Stimulated activated CD4-positive, alpha-beta T cell treated with anti-CD3 and anti-CD28 coated beads, Interleukin-15, amount 100 ng/mL, for 24 hours (primary cell): ENCODE measurements around the gene COPA.

Experiments
- DNase-seq: peaks from one replicate; pipeline ENCODE4 v3.0.0-alpha.2; 2020

The COPA gene

DNA sequence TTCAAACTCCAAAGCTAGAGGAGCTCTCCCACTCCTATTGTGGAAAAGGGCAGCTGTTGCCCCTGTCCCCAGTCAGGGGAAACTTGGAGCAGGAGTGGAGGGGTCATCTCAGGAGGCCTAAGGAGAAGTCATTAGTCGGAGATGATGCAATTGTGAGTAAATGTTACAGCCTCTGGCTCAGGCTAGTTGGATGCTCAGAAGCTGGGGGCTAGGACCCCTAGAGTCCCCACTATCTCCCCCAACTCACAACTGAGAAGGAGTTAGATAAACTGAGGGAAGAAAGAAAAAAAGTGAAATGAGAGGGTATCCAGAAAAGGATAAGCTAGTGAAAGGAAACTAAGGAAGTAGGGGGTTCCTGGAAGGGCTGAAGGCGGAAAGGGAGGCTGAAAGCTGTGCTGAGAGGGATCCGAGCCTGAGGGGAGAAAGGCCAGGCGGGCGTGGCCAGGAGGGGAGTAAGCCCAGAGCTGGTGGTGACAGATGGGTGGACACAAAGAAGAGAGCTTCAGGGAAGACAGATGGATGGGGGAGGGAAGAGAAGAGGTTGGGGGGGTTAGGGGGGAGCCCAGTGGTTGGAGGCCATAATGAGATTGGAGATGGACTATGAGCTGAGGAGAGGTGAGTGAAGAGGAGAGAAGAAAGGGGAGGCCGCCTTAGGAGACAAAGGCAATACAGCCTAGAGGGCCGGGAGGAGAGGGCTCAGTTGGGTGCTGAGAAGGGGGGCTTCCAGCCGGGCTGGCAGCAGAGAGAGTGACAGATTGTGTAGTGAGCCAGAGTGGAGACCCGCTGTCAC, 19.3 kb upstream of the COPA start:
- DNase-seq, result no peak

DNA sequence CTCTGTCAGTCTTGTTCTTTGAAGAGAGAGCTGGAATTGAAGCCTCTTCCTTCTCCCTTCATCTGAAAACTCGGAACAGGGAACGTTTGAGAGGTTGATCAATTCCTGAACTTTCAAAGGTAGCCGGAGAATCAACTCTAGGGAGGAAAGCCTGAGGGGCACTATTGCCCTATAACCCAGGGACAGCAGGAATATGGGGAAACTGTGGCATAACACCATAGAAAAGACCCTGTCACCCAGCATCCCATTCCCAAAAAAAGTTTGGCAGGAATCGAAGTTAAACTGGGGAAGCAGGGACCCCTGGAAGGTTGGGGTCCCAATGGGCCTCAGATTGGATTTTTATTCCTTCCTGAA, 18.7 kb upstream of the COPA start:
- no peak for DNase-seq

DNA sequence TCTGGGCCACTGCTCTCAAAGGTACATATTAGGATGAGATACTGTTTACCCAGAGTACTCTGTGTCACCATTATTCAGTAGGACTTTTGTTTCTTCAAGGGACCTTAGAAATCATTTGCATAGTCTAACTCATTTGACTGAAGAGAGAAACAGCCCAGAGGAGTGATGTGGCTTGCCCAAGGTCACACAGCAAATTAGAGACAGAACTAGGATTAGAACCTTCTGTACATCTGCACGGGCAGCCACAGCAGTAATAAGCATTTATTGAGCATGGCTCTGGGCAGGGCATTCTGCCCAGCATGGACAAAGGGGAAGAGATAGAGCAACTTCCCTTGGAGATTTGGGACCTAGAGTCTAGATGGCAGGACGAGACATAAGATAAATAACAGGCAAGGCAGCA, 18.1 kb upstream of the COPA start:
- no peak for DNase-seq

DNA sequence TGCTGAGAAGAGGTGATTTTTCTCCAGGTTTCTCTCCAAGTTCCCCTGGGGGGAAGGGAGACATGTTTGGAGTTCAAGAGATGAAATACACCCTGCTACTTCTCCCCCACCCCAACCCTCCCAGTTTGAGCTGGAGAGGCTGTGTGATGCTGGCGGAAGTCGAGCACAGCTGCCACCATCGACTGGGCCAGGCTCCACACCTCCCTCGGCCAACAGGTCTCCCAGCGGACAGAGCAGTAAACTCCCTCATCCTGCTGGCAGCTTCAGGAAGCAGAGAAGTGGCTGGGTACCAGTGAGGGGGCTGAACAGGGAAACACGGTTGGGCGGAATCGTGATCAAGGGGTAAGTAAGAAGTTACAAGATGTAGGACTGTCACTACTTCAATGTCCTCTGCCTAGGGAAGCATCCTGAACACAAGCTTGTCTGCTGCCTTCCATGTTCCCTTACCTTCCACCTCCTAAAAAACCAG, 17.2 kb upstream of the COPA start:
- DNase-seq, result no peak

DNA sequence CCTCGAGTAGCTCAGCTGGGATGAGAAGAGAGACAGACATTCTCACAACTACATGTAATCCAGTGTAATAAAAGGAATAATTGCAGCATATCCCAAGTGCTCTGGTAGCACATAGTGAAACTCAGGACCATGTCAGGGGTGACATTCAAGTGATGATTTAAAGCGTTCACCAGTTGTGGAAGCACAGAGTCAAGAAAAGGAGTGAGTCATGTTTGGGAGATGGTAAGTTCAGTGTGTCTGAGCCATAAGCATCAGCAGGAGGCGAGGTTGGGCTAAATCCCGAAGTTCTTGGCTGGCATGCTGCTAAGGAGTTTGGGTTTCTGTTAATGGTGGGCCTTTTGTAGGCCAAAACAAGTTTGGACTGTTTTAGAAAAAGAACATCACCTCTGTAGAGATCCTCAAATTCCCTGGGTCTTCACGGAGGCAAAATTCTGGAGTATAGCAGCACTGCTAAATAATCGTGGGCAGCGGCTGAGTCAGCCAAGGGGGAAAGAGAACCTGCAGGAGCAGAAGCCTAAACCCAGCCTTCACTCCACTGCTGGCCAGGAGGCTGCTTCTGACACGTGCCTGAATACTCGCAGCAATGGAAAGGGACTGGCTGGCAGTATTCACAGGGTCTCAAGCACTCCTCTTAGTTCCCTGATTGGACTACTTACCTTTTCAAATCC, 16.6 kb upstream of the COPA start:
- no peak for DNase-seq

DNA sequence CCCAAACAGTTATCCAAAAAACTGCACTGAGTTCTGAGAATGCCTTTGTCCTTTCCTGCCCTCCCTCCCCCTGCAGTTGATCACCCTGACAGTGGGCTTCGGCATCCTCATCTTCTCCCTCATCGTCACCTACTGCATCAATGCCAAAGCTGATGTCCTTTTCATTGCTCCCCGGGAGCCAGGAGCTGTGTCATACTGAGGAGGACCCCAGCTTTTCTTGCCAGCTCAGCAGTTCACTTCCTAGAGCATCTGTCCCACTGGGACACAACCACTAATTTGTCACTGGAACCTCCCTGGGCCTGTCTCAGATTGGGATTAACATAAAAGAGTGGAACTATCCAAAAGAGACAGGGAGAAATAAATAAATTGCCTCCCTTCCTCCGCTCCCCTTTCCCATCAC, 15.0 kb upstream of the COPA start:
- no peak for DNase-seq

DNA sequence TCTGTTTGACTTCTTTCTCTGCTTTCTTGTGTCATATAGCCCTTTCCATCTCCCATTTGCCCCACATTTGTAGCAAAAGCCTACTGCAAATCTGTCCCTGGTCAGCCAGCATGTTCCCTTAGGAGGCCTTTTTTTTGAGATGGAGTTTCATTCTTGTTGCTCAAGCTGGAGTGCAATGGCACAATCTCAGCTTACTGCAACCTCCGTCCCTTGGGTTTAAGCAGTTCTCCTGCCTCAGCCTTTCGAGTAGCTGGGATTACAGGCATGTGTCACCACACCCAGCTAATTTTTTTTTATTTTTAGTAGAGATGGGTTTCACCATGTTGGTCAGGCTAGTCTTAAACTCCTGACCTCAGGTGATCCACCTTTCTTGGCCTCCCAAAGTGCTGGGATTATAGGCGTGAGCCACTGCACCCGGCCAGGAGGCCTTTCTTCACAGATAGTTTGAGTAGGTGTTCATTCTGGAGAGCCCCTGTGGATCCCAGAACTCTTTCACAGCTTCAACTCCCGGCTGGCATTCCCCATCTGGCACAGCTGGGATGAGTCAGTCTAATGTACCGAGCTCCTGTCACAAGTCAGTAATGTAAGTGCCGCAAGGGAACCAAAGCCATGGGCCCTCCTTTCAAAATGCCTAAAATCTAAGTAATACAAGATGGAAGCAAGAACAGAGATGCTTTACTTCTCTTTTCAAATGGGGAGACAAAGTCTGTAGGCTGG, 14.4 kb upstream of the COPA start:
- DNase-seq, result no peak

DNA sequence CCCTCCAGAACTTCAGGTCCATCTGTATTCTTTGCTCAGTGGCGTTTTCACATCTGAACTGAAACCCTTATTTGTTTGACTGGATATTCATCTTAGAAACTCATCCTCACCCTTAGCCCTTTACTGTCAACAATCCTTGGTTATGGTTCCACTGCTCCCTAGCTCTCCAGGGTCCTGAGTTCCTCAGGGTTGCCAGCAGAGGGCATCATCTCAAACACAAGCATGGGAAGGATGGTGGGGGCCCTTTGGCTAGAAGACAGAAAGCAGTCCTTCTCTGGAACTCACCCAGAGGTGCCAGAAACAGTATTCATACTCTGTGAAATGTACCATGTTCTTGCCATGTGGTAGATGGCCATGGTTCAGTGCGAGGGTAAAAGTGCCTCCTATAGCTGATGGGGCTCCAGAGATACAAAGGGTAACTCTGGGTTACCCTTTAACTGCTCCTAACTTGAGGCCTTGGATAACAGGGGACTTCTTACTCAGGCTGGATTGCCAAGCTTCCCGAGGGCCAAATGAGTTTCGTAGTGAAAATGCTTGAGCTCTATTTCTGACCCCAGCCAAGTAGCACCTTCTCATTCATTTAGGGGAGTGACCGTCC, 11.4 kb upstream of the COPA start:
- peak; percentile 25 for DNase-seq

DNA sequence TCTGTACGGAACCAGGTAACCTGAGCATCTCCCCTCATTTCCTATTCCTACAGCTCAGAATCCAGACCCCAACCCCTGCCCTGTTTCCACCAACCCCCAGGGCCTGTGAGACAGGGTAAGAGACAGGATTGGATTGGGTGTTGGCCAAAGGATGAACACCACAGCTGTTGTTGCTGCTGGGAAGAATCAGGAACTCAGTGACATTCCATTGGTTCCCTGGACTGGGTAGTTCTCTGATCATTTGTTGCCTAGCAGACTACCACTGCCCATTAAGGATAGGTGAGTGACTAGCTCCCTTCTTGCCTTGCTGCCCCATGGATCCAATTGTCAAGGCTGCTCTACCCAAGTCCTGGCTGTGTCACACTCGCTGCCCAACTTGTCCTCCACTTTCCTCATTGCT, 10.2 kb upstream of the COPA start:
- no peak for DNase-seq

DNA sequence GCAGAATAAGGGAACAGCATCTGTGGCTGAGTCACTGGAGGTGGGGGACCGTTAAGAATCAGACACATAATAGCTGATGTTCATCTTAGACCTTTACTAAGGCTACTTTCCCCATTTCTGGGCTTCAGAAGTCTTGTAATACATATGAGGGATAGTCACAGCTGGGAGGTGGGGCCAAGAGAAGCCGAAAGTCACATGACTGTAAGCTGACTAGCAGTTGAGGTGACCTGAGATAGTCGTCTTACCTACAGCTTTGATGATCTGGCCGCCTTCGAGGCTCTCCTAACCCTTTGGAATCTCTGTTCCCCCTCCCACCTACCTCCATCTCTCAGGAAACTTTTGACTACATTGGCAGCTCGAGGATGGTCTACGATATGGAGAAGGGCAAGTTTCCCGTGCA, 9.5 kb upstream of the COPA start:
- no peak for DNase-seq

DNA sequence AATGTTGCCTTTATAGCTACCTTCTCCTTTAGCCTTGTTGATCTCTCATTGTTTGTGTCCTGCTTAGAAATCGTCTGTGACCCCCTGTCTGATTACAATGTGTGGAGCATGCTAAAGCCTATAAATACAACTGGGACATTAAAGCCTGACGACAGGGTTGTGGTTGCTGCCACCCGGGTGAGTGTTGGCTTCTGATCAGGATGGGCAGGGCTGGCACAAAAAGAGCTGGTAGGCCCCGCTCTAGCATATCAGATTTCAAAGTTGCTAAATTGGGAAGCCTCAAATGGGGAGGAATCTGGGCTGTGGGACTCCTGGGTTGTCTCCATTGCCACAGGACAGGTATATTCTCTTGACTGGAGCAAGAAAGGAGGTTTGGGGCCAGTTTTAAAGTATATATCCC, 8.6 kb upstream of the COPA start:
- DNase-seq, result no peak

DNA sequence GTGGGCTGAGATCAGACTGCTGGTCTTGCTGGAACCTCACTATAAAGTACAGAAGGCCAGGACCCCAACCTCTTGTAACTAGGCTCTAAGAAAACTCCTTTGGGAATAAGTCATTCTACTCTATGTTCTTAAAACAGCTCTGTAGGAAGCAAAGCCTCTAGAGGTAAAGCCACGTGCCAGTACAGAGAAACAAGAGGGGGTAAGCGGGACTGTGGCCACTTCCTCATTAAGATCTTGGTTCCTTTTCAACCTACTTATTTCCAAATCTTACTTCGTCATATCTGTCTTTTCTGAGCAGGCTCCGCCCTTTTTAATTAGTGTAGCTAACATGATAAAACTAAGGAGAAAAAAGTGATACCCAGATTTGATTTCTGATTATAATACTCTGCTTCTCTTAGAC, 3.9 kb upstream of the COPA start:
- DNase-seq, result no peak

DNA sequence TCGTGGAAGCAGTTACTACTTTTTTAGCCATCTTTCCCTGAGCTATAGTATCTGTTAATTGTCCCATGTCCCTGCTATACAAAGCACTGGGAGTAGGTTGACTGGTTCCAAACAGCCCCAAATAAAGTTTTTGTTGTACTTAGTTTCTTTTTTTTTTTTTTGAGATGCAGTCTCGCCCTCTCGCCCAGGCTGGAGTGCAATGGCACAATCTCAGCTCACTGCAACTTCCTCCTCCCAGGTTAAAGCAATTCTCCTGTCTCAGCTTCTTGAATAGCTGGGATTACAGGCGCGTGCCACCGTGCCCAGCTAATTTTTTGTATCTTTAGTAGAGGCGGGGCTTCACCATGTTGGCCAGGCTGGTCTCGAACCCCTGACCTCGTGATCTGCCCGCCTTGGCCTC, 3.4 kb upstream of the COPA start:
- no peak for DNase-seq

DNA sequence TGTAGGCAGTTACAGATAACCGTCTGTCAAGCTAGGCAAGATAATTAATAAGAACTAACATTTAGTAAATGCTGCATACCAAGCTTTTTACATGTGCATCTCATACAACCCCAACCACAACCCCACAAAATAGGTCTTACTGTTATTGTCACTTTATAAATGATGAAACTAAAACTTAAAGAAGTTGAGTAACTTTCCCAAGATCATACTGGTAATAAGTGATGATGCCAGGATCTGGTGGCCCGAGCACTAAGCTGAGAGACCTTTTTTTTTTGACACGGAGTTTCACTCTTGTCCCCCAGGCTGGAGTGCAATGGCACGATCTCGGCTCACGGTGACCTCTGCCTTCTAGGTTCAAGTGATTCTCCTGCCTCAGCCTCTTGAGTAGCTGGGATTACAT, 1.9 kb upstream of the COPA start:
- DNase-seq, result no peak

DNA sequence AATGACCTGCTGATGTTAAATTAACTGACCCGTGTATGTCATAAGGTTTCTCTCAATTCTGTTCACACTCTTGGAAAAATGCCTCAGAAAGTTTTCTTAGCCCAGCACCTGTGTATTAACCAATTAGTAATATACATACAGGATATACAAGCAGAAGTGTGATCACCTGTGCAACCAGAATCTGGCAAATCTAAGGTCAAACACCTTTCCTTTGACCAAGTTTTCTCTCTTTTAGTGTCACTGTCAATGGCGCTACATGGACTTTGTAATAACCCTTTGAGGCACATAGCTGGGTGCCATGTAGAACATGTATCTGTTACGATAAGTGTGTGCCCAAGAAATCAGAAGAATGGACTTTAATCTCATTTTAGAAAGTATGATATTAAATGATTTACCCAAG, 1.2 kb upstream of the COPA start:
- no peak for DNase-seq

DNA sequence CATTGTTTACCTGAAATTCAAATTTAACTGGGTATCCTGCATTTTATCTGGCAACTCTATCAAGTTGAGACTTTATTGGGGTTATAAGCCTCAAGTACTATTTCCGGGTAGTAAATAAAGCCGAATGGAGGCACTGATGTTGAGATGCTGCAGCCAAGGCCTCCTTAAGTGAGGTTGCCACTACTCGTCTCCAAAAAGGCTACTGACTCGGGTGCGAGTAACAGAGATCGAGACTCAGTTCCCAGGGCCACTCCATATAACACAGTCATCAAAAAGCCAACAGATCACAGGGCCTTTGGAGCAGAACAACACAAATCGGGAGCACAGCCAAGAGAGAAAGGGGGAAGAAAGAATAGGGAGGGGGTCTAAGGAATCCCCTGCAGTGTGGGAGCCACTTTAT, 524 bp downstream of the COPA start:
- DNase-seq, result peak; percentile 9

DNA sequence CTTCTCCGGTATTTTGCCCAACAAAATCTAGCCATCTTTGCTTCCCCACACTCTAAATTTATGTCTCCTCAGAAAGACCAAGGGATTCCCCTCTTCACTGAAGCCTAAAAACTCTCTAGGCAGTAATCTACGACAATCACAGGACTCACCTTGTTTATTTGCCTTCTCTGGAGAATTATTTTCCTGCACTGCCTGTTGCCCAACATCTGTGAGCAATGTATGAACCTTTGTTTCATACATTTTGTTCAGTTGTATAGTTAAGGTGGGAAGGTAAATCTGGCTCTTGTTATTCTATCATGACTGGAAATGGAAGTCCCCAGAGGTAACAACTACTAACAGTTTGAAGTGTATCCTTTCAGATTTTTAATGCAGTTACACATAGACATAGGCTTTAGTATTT, 2.2 kb downstream of the COPA start:
- no peak for DNase-seq

DNA sequence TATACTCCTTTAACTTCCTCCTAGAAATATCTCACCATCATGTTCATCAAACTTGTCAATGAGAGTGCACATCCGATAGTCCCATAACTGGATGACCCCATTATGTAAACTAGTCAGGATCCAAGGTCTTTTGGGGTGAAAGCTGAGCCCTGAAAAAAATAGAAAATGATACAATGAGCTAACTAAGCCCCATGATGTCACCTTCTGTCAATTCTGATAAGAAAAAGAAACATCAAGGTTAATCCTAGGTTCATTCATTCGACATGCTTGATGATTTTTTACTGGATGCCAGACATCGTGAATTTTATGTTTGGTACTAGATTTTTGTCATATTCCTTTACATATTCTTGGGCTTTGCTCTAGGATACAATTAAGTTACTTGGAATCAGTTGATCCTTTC, 2.9 kb downstream of the COPA start:
- no peak for DNase-seq

DNA sequence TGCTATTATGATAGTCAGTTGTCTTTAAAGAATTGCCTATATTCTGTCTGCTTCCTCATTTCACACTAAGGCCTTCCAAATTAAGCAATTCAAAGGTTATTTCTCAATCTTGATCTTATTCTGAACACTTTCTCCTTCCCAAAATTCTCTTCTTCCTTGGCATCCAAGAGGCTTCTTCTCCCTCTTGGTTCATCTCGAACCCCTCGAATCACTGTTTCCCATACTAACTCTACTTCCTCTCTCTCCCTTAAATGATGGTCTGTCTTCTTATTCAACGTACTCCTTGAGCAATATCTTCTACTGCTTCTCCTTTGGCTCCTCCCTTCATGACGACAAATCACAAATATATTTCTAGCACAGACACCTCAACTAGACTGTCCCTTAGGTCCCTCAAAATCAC, 4.5 kb downstream of the COPA start:
- DNase-seq, result no peak

DNA sequence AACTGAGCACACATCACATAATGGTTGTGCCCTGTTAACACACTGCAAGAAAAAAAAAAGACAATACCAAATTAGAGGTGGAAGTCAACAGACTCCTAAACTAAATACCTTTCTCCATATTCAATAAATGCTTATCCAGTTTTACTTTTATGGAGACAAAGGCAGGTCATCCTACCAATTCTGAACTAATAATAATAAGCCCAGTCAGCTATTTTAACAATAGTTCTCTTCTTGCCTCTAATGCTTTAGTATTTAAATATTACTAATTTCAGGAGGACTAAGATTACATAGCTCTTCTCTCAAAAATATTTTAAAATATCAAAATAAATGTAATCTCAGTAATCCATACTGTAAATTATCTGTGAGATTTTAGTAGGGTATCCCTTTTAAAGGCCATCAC, 10.5 kb downstream of the COPA start:
- no peak for DNase-seq

DNA sequence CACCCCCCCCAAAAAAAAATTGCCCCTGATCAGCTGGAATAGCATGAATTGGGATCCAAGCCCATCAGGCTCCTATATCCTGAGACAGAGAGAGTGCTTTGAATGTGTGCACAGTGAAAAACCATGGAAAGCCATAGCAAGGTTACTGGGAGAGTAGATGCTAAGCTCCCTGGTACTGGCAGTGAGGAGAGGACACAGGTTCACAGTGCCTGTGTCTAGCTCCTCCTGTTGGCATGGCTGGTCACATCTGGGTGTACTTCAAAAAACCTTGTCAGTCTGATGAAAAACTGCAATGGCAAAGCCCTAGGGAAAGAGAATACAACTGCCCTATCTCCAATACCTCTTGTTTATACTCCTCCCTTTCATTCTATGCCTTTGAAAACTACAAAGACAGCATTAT, 12.9 kb downstream of the COPA start:
- no peak for DNase-seq

DNA sequence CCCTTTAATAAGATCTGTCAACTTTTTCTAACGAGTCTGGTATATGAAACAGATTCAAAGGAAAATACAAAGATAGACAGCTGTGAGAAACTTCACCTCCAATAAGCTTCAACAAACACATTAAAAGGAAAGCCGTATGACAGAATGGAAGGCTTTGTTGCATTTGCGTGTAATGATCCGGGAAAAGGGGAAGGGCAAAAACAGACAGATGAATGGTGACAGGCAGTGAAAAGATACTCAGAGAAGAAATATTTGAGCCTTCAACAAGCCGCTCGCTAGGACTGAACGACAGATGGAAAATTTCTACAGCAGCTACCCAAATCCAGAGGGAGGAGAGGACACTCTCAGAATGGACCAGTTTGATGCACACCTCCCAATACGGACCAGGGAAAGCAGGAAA, 14.9 kb downstream of the COPA start:
- no peak for DNase-seq

DNA sequence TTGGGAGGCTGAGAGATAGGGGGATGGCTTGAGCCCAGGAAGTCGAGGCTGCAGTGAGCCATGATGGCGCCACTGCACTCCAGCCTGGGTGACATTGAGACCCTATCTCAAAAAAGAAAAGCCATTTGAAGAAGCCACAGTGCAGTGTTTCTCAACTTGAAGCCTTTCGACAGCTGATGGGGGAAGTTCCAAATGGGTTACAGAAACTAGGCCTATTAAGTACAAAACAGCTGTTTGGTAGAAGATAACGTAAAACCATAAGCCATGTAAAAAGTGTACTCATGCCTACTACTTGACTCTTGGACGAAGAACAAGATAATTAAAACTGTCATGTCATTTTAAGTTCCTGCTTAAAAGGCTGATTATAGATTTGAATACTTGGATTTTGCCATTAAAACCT, 16.6 kb downstream of the COPA start:
- no peak for DNase-seq

DNA sequence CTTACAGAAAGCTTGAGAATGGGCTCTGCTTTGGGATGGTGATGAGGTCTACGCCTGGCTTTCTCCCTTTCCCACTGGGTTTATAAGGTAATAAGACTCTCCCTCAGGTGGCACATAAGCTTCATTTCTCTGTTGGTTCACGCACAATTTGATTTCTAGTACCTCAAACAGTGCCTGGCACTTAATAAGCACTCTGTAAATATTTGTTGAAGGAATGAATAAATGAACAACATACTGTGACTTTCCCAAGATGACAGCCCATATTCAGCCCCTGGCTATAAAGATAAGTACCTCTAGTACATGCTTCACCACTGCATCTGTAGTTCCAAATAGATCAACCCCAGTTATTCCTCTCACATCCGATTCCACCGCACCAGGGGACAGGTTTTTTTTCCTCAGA, 17.8 kb downstream of the COPA start:
- no peak for DNase-seq
